Activated CD4-positive, alpha-beta T cell treated with anti-CD3 and anti-CD28 coated beads for 4 hours (primary cell): ENCODE results near the gene ARMH1.

ENCODE experiments used
- DNase-seq, 2 donors: peaks; one replicate each; pipeline ENCODE4 v3.0.0-alpha.2; 2020

Gene ARMH1

DNA sequence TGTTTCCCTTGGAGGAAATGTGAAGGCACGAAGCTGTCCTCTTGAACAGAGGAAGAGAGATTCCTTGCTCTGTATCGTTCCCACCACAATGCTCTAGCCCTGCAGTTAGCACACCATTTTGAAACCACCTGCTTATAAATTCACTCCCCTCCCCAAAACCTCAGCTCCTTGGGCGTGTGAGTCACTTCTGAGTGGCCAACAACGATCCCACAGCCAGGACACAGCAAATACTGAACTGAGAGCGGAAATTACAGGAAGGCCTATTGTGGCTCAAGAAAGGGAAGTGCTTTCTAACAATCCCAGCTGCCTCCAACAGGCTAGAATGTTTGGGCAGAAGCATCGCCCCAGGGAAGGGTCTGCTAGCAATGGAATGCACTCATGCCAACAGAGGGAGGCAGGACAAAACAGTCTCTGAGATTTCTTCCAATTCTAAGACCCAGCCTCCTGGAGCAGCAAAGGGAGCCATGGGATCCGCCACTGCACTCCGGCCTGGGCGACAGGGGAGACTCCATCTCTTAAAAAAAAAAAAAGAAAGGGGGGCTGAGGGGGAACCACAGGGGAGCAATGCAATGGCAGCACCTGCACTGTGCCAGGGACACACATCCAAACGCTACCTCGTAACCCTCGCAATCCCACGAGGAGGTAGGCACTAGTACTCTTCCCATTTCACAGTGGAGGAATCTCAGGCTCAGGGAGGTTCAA is 2.1 kb upstream of the ARMH1 start:
- DNase-seq = no peak

DNA sequence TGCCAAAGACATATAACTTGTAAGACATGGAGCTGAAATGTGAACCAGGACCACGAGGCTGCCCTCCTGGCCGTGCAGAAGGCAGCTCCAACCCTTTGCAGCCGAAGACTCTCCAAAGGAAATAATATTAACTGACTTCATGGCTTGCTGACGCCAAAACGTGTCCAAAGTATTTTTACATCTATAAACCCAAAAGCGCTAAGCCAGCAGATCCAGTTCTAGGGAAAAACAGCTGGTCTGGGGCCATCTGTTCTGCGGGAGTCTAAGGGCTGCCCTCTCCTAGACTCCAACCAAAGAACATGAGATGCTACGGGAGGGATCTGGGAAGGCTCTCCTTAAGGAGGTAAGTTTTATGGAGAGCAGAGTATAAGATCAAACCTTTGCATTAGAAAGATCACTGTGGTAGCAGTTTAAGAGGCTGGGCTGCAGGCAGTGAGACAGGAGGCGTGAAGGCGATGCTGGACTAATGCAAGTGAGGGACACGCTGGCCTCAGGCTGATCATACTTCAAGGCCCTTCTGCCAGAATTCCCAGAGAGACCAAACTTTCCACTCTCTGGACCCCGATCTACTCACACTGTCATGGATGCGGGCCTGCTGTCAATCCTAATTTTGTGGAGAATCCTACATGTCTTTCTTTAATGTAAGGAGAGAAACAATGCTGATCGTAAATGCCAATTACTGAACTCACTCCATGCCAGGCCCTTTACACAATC is 1.4 kb upstream of the ARMH1 start:
- no peak for DNase-seq

DNA sequence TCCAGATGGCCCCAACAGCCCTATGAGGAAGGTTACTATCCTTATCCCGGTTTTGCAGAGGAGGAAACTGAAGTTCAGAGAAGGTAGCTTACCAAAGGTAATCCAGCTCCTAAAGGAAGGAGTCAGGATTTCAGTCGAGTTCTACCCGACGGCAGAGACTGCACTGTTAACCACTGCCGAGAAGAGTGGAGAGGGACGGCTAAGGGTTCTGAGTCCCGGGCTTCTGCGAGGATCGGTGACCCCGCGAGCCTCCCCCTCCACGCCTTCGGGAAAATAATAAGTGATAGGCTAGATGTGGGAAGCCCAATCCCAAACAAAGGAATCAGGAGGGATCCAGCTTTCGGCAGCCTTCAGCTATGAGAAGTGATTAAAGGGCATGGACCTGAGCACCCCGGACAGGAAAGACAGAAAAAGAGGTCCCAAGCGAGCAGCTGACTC is 820 bp upstream of the ARMH1 start:
- no peak for DNase-seq

DNA sequence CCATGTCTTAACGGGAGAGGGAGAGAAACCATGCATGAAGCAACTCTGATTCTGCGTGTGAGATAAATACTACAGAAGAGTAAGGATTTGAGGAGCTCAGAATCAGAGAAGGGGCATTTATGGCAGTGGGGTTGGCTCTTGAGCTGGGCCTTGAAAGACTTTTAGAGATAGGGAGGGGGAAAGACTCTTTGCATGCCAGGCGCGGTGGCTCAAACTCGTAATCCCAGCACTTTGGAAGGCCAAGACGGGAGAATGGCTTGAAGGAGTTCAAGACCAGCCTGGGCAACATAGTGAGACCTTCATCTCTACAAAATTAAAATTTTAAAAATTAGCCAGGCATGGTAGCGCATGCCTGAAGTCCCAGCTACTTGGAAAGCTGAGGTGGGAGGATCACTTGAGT is 672 bp downstream of the ARMH1 start:
- DNase-seq = no peak

DNA sequence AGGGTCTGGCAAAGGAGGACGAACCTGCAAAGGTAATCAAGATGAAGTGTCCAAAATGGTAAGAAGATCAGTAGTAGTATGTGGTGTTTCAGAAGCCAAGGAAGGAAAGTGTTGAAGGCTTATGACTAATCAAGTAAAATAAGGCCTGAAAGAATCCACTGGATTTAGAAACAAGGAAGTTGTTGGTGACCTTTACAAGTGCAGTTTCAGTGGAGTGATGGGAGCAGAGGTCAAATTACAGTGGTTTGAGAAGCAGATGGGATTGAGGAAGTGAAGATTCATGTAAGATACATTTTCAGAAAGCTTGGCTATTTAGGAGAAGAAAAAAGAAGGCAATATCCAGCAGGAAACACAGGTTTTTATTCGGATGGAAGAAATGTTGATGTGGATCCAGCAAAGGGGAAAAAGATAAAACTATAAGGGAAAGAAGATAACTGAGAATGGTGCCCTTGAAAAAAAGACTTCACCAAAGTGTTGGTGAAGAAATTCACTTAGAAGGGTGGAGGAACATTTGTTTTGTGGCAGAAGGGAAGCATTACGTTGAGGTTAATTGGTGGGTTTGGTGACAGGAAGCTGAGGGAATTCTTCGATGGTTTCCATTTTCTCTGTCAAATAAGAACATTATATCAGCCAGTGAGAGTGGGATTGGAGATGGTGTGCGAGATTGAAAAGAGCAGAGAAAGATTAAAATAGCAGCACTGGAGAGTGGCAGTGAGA is 2.1 kb downstream of the ARMH1 start:
- DNase-seq = no peak

DNA sequence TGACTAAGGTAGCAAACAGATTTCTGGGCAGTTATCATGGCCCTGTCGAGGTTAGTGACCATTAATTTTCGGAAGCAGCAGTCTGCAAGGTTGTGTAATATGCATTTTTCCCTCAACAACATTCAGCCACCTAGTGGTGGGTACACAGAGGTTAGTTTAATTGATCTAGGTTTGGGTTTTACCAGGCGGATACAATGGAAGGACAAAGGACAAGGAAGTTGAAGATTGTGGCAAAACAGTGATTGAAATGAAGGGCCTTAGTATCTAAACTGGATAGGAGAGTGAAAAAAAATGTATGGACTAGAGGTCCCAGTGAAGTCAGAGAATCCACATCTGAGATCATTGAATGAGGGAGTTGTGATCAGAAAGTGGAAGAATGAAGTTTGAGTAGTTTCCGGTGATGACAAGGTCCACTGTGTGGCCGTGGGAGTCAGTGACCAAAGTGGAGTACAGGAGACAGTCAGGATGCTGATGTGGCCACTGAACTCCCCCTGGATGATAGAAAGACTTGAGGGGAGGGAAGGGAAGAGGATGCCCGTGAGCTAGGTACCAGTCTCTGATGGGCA is 2.8 kb downstream of the ARMH1 start:
- no peak for DNase-seq

DNA sequence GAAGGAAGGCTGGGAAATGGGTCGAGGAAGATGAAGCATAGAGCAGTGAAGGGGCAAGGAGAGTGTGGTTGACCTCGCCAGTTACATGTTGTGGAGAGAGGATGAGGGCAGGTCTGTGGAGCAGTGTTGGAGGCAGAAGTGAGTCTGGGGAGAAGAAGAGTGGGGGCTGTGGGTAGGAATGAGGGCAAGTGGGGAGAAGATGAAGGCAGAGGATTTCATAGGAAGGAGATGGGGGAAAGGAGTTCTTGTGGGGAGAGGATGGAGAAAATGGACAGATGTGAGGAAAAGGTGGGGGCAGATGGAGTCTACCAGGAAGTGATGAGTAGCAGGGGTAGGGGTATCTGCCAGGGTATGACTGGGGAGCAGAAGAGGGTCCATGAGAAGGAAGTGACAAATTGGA is 3.6 kb downstream of the ARMH1 start:
- DNase-seq = no peak

DNA sequence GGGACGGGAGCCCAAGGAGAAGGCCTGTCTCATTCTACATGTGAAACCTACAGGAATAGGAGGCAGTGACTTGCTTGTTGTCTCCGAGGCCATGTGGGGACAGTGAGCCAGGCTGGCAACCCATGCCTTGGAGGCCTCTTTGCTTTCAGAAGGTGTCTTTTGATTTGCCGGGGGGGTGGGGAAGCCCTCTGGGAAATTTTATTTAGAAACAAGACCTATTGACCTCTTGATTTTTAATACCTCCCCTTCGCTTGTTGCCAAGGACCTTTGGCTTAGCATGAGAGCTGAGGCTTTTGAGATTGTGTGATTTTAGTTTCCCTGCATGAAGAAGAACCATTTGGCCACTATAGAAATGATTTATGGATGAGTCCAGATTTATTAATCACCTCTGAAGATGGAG is 4.1 kb downstream of the ARMH1 start:
- DNase-seq = no peak

DNA sequence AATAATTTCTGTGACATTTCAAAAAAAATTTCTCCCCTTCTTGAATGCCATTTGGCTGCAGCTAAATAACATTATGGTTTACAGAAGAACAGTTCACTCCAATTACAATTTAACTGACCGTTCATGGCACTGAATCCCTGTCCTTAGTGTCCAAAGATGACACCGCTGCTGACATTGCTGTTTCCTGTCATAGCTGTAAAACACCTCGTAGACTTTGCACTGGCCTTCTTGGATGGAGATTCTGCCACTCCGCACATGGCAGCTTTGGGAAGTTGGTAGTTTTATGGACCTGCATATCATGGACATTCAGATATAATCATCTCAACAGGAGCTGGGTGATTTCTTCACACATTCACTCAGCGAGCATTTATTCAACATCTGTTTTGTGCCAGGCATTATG is 5.0 kb downstream of the ARMH1 start:
- no peak for DNase-seq

DNA sequence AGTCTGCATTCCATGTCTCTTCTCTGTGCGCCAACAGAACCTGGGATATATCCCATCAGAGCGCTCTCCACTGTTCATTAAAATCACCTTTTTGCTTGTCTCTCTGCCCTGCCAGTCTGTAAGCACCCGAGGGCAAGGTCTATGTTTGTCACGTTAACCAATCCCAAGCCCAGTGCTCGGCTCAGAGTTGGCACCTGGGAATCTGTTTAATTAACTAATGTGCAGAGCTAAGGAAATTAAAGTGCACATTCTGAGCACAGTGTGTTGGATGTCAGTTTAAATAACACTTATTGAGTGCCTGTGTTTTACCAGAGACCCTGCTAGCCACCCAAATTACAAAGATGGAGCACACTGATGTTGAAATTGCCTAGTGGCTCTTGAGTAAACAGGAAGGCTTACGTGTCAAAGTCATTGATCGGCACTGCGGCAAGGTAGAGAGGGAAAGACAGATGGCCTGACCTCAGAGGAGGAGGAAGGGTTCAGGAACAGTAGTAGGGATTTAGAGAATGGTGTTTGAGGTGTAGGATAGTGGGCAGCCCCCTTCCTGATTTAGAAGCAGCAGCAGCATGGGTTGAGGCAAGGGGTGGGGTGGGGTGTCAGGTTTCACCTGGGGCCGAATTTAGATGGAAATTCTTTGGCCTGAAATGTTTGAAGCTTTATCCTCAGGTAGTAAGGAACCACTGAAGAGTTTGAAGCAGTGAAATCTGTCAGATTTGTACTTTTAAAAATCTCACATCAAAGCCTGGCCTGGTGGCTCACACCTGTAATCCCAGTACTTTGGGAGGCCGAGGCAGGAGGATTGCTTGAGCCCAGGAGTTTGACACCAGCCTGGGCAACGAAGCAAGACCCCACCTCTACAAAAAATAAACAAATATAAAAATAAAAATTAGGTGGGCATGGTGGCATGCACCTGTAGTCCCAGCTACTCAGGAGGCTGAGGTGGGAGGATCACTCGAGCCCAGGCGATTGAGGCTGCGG is 7.7 kb downstream of the ARMH1 start:
- DNase-seq = no peak

DNA sequence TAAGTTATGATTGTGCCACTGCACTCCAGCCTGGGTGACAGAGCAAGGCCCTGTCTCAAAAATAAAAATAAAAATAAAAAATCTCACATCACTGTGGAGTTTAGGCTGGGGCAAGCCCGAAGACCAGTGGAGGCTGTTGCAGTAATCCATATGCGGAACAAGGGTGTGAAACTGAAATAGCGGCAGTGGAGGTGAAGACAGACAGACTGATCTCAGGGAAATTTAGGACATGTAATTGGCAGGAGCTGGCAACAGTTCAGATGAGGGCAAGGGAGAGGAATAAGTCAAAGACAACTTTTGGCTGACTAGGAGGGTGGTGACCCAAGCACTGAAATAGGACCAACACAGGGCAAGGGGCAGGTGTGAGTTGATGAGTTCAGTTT is 8.4 kb downstream of the ARMH1 start:
- no peak for DNase-seq

DNA sequence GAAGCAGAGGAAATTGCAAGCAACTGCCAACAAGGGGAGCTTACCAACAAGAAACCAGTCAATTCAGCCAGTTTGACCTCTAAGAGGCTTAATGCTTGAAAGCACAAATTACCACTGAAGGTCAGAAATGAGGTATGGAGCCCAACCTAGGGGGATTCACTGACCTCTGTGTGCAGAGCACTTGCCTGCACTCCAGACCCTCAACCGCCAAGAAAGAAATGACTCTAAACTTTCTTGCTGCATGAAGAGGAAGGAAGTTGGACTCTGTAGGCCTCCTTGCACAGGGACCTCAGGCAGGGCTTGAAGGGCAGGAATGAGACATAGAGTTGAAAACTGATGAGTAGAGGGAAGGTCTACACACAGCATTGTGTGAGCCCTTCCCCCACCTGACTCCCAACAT is 10.0 kb downstream of the ARMH1 start:
- no peak for DNase-seq

DNA sequence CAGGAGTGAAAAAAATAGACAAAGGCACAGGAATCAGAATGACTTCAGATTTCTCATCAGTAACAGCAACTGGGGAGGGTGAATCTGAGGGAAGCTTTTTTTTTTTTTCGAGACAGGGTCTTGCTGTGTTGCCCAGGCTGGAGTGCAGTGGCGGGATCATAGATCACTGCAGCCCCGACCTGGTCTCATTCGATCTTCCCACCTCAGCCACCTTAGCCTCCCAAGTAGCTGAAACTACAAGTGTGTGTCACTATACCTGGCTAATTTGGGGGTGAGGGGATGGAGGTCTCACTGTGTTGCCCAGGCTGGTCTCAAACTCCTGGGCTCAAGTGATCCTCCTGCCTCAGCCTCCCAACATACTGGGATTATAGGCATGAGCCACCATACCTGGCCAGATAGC is 10.7 kb downstream of the ARMH1 start:
- DNase-seq = no peak

DNA sequence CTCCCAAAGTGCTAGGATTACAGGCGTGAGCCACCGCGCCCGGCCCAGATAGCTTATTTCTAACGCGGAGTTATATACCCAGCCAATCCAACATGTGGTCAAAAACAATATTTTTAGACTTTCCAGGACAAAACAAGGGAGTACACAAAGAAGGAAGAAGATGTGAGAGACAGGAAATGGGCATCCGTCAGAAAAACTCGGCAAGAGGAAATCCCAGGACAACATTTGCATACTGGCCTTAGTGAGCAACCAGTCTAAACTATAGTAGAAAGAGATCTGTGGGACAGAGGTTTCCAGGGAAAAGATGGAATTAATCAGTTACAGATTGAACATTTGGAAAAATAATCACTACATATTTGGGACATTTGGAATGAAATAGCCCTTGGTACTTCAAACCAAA is 11.4 kb downstream of the ARMH1 start:
- DNase-seq = no peak

DNA sequence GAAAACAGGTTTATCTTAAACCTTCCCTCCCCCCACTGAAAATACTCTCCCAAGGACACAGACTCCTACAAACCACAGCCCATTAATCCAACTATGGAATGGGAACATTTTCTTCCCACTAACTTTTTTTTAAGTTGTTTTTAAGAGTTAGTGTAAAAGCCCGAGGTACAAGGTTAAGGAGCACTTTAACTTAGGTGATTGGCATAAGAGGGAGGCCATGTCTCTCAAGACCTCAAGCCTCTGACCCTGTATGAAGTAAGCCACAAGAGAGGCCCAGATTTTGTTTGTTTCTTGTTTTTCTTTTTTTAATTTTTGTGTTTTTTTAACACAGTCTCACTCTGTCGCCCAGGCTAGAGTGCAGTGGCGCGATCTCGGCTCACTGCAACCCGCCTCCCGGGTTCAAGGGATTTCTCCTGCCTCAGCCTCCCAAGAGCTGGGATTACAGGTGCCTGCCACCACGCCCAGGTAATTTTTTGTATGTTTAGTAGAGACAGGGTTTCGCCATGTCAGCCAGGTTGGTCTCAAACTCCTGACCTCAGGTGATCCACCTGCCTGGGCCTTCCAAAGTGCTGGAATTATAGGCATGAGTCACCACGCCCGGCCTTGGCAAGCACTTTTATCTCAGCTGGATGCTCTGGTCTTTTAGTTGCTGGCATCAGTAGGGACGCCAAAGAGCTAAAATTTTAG is 14.4 kb downstream of the ARMH1 start:
- DNase-seq = no peak

DNA sequence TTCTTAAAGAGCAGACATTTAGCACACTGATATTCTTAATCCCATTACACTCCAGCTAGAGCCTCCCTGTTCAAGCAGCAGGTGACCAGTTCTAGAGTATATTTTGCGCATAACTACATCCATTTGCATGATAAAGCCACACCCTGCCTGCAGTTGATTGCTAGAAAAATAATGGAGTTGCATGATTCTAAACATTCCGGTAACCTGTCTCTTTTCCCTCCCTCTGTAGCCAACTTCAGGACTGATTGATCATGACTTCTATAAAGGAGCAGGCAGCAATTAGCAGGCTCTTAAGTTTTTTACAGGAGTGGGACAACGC is 14.9 kb downstream of the ARMH1 start:
- no peak for DNase-seq

DNA sequence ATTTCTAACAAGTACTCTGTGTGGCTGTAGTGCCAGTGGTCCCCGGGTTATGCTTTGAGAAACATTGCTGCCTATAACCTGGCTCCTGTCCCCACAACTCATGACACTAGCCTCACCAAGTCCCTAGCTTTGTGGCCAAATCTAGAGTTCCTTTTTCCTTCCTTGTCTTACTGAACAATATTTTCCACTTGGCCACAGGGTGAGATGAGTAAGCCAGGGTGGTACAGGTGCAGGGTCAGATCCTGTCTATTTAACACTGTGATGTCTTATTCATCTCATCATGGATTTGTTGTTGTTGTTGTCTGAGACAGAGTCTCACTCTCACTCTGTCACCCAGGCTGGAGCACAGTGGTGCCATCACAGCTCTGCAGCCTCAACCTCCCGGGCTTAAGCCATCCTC is 18.6 kb downstream of the ARMH1 start:
- DNase-seq = no peak

DNA sequence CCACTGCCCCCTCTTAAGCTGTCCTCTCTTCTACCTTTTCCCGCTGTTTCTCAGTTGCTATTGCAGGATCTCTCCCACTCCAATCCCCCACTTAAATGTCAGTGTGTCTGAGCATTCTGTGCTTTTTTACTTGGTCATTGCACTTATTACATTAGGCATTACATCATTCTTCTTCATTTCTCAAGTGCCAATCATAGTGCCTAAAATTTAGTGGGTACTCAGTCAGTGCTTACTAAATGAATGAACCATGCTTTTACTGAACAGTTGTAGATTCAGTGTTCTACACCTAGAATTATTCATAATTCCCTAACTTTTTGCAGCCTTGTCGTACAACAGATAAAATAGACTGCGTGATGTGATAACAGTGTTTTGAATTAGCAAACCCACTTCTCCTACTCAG is 19.4 kb downstream of the ARMH1 start:
- no peak for DNase-seq

DNA sequence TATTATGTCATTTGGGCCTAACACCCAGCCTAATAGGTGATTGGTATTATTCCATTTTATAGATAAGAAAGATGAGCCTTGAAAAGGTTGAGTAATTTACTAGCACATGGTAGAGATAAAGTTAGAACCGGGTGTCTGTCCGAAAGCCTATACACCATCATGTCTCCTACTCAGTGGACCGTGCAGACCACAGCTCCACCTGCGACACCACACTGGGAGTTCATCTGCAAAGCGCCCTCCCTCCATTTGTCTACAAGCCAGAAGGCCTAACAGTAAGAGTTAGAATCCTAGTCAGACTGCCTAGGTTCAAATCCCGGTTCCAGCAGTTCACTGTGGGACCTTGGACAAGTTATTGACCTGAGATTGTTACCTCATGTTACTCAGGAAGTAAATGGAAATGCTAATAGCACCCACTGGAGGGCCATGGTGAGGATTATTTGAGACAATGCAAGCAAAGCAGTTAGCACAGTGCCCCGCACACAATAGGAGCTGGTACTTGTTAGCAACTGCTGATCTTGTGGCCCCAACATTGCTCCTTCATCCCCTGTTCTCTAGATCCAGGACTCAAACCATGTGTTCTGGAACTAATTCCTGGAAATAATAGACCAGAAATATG is 20.5 kb downstream of the ARMH1 start:
- DNase-seq = no peak

DNA sequence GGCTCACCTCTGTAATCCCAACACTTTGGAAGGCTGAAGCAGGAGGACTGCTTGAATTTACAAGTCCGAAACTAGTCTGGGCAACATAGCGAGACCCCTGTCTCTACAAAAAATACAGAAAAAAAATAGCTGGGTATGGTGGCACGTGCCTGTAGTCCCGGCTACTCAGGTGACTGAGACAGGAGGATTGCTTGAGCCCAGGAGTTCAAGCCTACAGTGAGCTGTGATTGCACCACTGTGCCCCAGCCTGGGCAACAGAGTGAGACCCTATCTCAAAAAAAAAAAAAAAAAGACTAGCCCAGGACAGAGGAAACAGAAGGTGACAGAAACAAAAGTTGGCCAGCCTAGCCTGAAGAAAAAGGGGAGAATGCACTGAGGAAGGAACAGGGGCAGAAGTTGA is 21.2 kb downstream of the ARMH1 start:
- no peak for DNase-seq

DNA sequence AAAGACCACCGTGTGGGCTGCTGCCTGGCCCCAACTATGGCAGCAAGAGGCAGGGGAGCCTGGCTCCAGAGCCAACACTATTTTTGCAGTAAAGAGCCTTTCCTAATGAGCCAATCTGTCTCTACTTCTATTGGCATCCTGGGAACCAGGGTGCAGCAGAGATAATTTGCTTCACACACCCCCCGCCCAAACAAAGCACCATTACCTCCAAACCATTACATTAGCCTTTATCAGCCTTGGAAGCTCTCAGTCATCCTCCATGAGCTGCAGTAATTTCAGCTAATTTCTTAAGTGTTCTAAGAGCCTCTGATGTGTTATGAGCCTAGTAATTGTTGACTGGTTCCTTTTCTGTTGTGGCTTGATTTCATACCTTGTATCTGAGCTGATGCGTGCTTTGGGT is 21.6 kb downstream of the ARMH1 start:
- DNase-seq = no peak
